C4-2B (cell line): ENCODE measurements around the gene APC2.

ENCODE experiments used
- H3K27ac ChIP-seq: fragments of 450-650 bp; 2 replicates; pipeline ENCODE4 v1.5.1; 2017
- ZFX ChIP-seq: fragments of 450-650 bp; IDR thresholded peaks from 2 replicates; pipeline ENCODE4 v1.6.1; 2017
- TF ChIP-seq, protein P1 (sequence below): fragments of 450-650 bp; conservative IDR thresholded peaks from 2 replicates; pipeline ENCODE4 v1.5.1; 2017; ENCODE audit warnings: mild to moderate bottlenecking

APC2 gene

DNA sequence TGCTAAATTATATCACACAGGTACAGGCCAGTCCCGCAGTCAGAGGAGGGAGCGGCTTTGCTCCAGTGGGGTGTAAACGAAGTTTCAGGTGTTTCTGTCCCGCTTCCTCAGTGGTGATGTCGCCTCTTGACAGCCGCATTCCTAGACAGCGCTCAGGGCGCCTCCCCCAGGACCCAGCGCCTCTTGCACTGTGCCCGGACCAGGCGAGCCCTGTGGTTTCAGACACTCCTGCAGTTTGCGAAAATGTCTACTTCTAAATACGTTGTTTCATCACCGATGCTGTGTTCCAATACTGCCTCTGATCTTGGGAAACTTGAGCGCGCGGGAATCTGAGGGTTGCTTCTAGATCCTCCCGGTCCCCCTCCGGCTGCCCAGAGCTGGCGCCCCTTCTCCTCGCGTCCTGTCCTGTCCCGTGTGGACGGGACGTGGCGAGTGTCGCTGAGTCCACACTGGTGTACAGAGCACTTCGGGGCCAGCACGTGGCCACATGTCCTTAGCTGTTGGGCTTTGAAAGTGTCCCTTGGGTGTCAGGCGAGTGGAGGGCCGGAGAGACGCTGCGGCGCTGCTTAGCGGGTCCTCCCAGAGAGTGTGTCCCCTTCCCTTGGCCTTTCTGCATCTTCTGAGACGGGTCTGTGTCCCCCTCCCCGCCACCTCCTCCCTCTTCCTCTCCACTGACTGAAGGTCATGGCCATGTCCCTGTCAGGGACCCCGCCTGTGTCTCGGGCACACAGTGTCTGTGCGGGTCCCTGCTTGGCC is 26.3 kb upstream of the APC2 start:
- no peak overlapping the region for H3K27ac ChIP-seq
- TF ChIP-seq ZFX, result no peak
- TF ChIP-seq, protein P1, sequence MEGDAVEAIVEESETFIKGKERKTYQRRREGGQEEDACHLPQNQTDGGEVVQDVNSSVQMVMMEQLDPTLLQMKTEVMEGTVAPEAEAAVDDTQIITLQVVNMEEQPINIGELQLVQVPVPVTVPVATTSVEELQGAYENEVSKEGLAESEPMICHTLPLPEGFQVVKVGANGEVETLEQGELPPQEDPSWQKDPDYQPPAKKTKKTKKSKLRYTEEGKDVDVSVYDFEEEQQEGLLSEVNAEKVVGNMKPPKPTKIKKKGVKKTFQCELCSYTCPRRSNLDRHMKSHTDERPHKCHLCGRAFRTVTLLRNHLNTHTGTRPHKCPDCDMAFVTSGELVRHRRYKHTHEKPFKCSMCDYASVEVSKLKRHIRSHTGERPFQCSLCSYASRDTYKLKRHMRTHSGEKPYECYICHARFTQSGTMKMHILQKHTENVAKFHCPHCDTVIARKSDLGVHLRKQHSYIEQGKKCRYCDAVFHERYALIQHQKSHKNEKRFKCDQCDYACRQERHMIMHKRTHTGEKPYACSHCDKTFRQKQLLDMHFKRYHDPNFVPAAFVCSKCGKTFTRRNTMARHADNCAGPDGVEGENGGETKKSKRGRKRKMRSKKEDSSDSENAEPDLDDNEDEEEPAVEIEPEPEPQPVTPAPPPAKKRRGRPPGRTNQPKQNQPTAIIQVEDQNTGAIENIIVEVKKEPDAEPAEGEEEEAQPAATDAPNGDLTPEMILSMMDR, result no peak

DNA sequence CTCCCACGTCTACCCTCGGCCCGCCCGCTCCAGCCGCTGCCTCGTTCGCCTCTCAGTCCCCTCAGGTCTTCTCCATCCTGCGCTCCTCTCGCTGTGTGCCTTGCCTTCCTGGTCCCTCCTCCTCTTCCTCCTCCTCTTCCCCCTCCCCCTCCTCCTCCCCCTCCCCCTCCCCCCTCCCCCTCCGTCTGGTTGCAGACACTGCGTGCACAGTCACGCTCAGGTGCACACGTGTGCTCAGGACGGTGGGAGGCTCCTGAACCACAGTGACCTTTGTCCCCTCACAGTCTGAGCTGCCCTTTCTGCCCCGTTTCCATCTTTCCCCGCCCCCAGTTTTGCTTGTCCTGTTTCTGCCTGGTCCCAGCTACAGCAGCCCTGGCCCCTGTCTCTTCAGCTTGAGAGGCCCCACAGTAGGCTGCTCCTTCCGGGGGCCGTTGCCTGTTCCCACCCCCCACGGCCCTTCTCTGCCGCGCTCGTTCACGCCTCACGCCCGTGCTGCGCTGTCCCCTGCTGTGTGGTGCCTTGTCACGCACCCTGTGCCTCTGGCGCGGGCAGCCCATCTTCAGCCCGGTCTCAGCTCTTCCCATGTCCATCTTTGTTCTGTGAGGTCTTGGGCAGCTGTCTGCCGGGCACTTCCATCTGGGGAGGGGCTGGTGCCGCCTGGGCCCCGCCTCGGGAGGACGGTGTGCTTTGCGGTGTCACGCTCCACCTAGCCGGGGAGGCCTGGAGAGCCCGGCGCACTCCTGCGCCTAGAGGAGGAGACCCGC is 25.5 kb upstream of the APC2 start:
- TF ChIP-seq ZFX, result no peak
- TF ChIP-seq, protein P1, result no peak
- H3K27ac ChIP-seq, result no peak overlapping the region

DNA sequence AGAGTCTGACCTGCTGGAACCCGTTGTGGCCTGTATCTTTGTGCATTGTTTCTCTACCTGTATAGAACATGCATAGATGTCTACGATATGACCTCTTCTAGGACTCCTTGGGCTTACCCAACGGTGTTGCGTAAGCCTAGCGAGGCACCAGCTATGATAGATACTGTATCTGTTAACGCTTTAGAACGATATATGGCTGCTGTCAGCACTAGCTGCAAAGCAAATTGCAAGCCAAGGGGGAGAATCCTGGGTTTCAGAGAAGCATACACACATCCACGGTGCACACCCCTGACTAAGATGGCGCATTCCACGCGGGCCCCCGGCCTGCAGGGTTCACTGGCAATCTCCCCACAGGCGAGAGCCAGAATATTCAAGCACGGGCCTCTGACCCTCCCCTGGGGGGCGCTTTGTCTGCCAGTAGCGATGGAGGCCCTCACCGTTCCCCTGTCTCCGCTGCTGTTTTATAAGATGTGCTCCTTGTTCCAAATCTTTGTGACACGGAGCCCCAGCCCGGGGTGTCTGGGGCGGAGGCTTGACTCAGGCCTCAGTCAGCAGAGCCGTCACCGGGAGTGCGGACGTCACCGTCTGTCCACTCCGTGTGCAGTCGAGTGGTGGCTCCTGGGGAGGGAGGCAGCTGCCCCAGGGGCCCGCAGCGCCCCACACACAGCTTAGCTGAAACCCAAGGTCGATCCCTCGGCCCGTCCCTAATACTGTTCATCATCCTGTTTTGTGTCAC is 24.7 kb upstream of the APC2 start:
- TF ChIP-seq, protein P1, result no peak
- TF ChIP-seq ZFX, result no peak

DNA sequence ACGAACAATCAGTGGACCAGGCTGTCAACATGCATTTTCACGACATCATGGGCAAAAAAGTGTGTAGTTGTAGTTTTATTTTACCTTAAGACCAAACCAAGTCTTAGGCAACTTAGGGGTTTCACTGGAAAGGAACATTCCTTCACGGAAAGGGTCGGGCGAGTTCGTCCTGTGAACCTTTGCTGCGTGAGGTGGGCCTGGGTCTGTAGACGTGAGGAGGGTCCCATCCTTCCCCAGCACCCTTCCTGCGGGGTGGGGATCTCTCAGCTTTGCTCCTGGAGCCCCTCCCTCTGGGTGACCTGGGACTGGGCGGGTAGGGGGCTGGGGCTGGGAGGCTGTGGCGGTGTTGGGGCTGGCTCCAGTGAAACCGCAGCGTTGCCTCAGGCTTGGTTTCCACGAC is 24.0 kb upstream of the APC2 start:
- TF ChIP-seq ZFX, result no peak
- TF ChIP-seq, protein P1, result no peak

More for the DNA sequence above, 24.7 kb upstream of the APC2 start:
- no peak overlapping the region for H3K27ac ChIP-seq

DNA sequence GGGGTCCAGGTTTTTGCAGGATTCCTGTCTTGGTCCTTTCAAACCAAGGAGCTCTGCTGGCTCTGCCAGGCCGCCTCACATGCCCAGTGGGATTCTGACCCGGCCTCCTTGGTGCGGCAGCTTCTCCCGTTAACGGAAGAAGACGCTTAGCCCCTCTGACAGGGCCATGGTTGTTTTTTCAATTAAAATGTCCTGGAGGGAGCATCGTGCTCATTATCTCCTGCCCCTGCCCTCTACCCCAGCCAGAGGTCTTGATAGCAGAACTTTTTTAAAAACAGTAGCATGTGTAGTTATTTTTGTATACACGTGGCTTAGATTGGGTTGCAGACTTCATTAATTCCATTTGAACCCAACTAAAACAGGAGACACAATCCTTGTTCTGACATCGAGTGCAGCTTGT is 23.2 kb upstream of the APC2 start:
- no peak for TF ChIP-seq ZFX
- TF ChIP-seq, protein P1, result no peak
- H3K27ac ChIP-seq, result no peak overlapping the region

More for the DNA sequence above, 24.0 kb upstream of the APC2 start:
- no peak overlapping the region for H3K27ac ChIP-seq

DNA sequence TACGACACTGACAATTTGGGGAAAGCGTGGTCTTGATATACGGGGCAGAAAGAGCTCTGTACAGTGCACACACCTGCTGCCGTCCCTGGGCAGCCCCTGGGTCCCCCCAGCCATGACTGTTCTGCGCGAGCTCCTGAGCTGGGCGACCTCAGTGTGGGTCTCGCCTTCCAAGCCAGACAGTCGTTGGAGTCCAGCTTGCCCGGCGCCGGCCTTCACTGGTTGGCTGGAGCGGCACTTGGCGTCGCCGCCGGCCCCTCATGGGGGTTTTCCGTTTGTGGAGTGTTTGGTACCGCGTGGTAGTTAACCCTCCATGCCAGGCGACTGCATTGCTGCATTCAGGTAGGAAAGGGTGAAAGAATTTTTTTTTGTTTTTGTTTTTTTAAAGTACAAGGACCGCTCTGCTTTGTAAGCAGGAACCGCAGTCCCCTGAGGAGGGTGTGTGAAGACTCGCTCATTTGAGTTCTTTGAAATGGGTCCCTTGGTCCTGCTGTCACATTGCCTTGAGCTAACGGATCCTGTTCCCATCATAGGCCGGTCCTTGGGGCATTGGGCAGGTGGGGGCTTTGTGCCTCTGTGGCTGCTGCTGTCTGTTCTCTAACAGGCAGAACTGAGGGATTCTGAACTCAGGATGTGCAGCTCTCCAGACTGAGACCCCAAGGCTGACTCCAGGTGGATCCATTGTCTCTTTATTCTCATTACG is 22.6 kb upstream of the APC2 start:
- TF ChIP-seq ZFX, result no peak
- TF ChIP-seq, protein P1, result no peak
- H3K27ac ChIP-seq, result no peak overlapping the region
